ENCODE data around the gene IFRD2.
A peak's percentile ranks its signal among the peaks of the same experiment; 100 is the strongest.

DNA sequence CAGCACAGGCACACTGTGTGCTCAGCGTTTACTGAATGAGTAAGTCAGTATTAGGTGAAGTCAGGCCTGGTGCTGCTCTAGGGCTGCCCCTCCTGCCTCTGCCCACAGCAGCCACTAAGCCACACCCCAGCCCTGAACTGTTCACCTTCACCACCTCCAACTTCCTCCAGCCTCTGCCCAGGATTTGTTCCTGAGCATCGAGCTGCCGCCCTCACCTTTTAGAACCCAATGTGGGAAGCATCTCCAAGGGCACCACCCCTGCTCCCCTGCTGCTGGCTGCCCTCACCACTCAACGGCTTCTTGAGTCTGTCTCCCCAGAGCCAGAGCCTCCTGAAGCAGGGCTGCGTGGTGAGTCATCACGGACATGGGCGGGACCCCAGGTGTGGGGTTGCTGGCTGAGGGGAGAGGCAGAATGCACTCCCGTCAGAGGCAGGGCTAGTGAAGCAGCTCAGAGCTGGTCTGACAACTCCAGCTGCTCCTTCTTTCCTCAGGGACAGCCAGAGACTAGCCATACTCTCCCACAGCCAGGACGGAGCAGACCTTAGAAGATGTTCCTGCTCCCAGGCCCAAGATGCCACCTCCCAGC, 24.5 kb upstream of the IFRD2 start:
- TF ChIP-seq POLR2AphosphoS5 (IDR thresholded peaks at IDR 0.05) (peak; percentile 36 to 80 (median 76)), POLR2A (IDR thresholded peaks at IDR 0.05) (no peak)

Measured in spleen (tissue), 3 donors.